ENCODE results near the gene GRID1.

Gene GRID1

DNA sequence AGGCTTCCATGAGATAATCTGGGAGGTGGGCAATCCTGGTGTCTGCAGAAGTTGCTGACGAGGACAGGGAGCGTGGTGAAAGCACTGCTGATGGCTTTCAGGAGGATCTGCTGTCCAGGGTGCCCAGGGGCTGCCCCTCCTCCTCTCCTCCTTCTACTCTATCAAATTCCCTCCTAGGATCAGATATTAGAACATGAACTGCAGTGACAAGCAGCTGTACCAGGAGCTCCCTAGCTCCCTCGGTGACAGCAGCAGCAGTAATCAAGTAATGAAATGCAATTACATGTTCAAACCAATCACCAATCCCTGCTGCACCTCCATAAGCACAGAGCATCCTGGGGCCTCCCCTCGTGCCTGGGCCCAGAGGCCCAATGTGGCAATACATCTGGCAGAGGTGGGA is 46.9 kb downstream of the GRID1 start:
- TF ChIP-seq, protein P1, sequence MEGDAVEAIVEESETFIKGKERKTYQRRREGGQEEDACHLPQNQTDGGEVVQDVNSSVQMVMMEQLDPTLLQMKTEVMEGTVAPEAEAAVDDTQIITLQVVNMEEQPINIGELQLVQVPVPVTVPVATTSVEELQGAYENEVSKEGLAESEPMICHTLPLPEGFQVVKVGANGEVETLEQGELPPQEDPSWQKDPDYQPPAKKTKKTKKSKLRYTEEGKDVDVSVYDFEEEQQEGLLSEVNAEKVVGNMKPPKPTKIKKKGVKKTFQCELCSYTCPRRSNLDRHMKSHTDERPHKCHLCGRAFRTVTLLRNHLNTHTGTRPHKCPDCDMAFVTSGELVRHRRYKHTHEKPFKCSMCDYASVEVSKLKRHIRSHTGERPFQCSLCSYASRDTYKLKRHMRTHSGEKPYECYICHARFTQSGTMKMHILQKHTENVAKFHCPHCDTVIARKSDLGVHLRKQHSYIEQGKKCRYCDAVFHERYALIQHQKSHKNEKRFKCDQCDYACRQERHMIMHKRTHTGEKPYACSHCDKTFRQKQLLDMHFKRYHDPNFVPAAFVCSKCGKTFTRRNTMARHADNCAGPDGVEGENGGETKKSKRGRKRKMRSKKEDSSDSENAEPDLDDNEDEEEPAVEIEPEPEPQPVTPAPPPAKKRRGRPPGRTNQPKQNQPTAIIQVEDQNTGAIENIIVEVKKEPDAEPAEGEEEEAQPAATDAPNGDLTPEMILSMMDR (IDR thresholded peaks at IDR 0.05; ENCODE audit: low read length, missing control alignments), result no peak
- no peak overlapping the region for H3K4me3 ChIP-seq (replicated peaks; ENCODE audit: low read depth, low read length)
- DNase-seq (ENCODE audit: low read depth), result no peak

DNA sequence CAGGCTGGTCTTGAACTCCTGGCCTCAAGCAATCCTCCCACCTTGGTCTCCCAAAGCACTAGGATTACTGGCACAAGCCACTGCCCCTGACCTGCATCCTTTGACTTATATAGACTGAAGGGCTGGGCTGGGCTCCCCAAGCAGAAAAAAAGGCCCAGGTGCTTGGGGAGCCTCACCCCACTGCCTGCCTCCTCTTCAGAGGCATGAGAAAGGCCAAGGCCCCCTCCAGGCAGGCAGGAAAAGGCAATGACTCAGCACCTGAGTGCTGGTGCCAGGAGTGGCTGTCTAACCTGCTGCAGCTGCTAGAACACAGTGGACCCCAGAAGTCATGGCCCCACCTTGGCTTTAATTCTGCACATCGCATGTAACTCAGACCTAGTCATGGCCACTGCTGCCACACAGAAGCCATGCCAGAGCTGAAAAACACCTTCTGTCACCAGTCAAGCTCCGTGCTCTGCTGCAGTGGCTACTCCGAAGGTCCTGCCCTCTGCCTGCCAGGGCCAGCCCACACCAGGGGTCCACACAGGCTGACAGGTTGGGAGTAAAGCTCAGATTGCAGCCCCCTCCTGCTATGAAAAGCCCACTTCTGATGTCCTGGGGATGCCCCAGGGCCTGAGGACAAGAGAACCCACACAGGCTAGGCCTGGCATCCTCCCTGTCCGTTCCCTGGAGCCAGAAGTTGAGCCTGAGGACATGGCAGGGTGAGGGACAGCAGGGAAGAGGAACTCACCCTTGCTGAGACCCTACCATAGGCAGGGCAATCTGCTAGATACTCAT is 48.5 kb downstream of the GRID1 start:
- DNase-seq (ENCODE audit: low read depth), result no peak
- TF ChIP-seq, protein P1 (IDR thresholded peaks at IDR 0.05; ENCODE audit: low read length, missing control alignments), result no peak
- no peak overlapping the region for H3K4me3 ChIP-seq (replicated peaks; ENCODE audit: low read depth, low read length)

DNA sequence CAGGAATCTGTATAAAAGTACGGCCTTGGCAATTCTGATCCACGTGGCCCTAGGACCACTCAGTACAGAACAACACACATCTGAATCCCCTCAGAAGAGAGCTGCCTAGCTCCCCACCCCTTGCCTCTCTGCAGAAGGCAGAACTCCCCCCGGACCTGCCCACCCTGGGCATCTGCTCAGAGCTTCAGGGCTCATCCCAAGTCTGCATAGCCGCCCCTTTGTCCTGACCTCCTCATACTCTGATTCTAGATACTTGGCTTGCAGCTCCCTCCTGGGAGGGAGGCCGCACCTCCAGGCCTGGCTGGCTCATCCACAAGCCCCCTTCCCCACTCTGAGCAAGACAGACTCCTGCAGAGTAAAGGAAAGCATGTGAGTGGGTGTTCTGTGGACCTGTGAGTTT is 49.6 kb downstream of the GRID1 start:
- no peak overlapping the region for H3K4me3 ChIP-seq (replicated peaks; ENCODE audit: low read depth, low read length)
- TF ChIP-seq, protein P1 (IDR thresholded peaks at IDR 0.05; ENCODE audit: low read length, missing control alignments), result no peak
- no peak for DNase-seq (ENCODE audit: low read depth)

DNA sequence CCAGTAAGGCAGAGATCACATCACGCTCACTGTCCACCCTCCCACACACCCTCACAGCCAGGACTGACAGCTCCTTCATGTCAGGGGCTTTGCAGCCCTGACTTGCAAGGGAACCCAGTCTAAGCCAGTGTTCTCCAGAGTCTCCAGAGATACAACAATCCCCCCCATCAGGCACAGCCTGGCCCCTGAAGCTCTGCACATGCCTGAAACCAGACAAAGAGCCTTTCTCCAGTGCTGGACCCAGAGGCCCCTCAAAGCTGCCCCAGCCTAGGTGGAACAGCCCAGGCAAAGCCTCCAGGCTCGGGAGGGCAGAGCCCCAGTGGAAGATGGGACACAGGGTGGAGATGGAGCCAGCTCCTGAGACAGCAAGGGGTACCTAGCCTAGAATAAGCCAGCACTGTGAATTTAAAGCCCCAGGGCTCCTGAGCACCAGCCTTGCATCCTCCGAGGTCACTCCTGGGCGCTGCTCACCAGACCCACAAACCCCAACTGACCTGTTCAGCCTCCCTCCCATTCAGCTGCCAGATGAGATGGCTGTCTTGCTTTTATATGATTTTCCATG is 50.2 kb downstream of the GRID1 start:
- TF ChIP-seq, protein P1 (IDR thresholded peaks at IDR 0.05; ENCODE audit: low read length, missing control alignments), result no peak
- H3K4me3 ChIP-seq (replicated peaks; ENCODE audit: low read depth, low read length), result no peak overlapping the region
- no peak for DNase-seq (ENCODE audit: low read depth)

DNA sequence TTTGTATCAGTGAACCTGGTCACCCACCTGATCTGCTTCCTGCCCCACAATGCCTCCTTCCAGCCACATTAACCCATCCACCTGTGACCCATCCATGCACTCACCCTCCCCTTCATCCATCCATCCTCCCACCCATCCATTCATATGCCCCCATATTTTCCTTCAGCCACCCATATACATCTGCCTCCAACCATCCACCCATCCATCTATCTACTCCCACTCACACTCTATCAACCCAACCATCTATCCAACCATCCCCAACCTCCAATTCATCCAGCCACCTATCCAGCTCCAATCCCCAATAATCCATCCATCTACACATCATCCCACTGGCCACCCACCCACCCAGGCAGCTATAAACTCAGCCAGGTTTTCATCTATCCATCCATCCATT is 51.0 kb downstream of the GRID1 start:
- no peak overlapping the region for H3K4me3 ChIP-seq (replicated peaks; ENCODE audit: low read depth, low read length)
- TF ChIP-seq, protein P1 (IDR thresholded peaks at IDR 0.05; ENCODE audit: low read length, missing control alignments), result no peak
- DNase-seq (ENCODE audit: low read depth), result no peak

DNA sequence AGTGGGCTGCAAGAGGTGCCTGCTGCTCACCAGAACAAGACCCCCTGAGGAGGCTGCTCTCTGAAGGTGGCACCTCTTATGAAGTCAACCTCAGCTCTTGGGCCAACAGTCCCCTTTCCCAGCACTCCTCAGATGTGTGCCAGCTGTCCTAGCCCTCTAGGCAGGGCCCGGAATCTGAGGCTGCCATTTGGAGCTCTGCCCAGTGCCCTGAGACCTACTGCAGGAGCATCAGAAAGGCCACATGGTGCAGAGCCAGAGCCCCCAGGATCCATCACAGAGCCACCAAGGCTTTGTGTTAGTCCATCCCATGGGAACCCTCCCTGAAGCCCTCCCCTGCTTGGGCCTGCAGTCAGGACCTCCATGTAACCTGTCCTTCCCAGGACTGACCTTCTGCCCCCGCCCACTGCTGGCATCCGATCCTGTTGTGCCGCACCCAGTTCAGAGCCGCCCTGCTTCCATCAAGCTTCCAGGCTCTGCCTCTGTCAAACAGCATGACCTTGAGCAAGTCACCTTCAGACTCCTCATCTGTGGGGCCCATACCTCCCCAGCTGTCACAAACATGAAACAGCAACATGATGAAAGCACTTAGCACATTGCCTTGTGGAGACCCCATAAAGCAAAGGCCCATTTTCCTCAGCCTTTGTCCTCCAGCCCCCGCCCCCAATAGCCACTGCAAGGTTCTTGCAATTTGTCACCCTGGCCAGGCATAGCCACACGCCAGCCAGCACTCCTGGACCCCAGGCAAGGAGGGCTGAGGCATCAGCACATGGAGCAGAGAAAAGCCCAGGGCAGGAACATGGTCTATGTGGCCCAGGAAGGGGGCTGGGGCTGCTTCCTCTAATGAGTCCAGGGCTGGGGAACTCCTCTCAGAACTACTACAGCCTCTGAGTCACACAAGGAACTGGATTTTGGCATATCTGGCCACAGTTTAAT is 51.7 kb downstream of the GRID1 start:
- DNase-seq (ENCODE audit: low read depth), result no peak
- TF ChIP-seq, protein P1 (IDR thresholded peaks at IDR 0.05; ENCODE audit: low read length, missing control alignments), result no peak
- no peak overlapping the region for H3K4me3 ChIP-seq (replicated peaks; ENCODE audit: low read depth, low read length)

Data from fibroblast of pulmonary artery (primary cell).